HCT116 (cell line): ENCODE results near the gene EFCAB8. TPM values are rescaled to one million over a fixed set of nuclear protein-coding genes. Genes with fewer than 3 reads are reported as not detected.

Experiments
- ATAC-seq: fragments of 200-7000 bp; cut with Tn5 transposase; 2 replicates; pipeline ENCODE4 v1.9.1; 2020; ENCODE audit warnings: mild to moderate bottlenecking, moderate library complexity
- BruUV-seq: library from RNA; stranded (reverse); fragments of 400-500 nt; replicated peaks from 2 replicates; lab custom pipeline; 2021; lab: Mats Ljungman, UMichigan
- CTCF ChIA-PET: fragments of 300-600 bp; sonication (Branson Sonifier 250); formaldehyde crosslinking; loops from one replicate; lab custom pipeline; 2021; ENCODE audit warnings: antibody characterized with exemption; lab: Charles Lee
- POLR2A ChIA-PET: fragments of 300-600, 350-600 bp; sonication (Branson Sonifier 250); formaldehyde crosslinking; loops from one replicate; lab custom pipeline; 2021; ENCODE audit warnings: antibody characterized with exemption; lab: Charles Lee
- RAD21 ChIA-PET, 2 experiments: fragments of 300-600 bp; sonication (Branson Sonifier 250); formaldehyde crosslinking; loops; one replicate each; lab custom pipeline; 2023; ENCODE audit warnings: low total read pairs in 2 of 2; ENCODE audit not compliant: uncharacterized antibody in 2 of 2, unreplicated experiment in 2 of 2, low non-redundant PET in 1 of 2; lab: Charles Lee
- DNase-seq: peaks from one replicate; pipeline ENCODE4 v3.0.0-alpha.2; 2010; ENCODE audit warnings: low read depth, low spot score
- H2AFZ ChIP-seq: fragments of 200-600 bp; shearing (Covaris generic), sonication (generic); 2 replicates; pipeline ENCODE4 v1.6.1; 2017; ENCODE audit warnings: low read depth, mixed run types, mixed read lengths, antibody characterized with exemption, low read length; ENCODE audit not compliant: poor library complexity, severe bottlenecking
- H3K27ac ChIP-seq: 2 replicates; pipeline ENCODE4 v1.5.1; 2012; ENCODE audit warnings: low read depth, low read length
- H3K27me3 ChIP-seq: fragments of 200-600 bp; sonication (generic); 2 replicates; pipeline ENCODE4 v1.6.1; 2016; ENCODE audit warnings: mixed run types, low read length, mixed read lengths; ENCODE audit not compliant: insufficient read depth
- H3K36me3 ChIP-seq, 2 experiments: fragments of 200-500 bp in 1 of 2; fragments of 200-600 bp in 1 of 2; sonication (Bioruptor generic) in 1 of 2; sonication (generic) in 1 of 2; 2 replicates each; pipeline versions ENCODE4 v1.5.1 to v1.6.1; 2014 to 2016; ENCODE audit warnings: low read length in 2 of 2, inconsistent platforms in 1 of 2, mixed read lengths in 1 of 2, mixed run types in 1 of 2; ENCODE audit not compliant: insufficient read depth in 2 of 2, control insufficient read depth in 1 of 2
- H3K4me1 ChIP-seq, 2 experiments: fragments of 200-600 bp in 1 of 2; sonication (generic) in 1 of 2; 2 replicates each; pipeline versions ENCODE4 v1.5.1 to v1.6.1; 2012 to 2017; ENCODE audit warnings: low read length in 2 of 2, inconsistent platforms in 1 of 2, mild to moderate bottlenecking in 1 of 2, mixed read lengths in 1 of 2, mixed run types in 1 of 2, moderate library complexity in 1 of 2; ENCODE audit not compliant: insufficient read depth in 2 of 2, control insufficient read depth in 1 of 2
- H3K4me2 ChIP-seq: fragments of 200-600 bp; sonication (generic); 2 replicates; pipeline ENCODE4 v1.6.1; 2017; ENCODE audit warnings: mixed run types, low read length, mixed read lengths
- H3K4me3 ChIP-seq, 2 experiments: fragments of 200-600 bp in 1 of 2; sonication (generic) in 1 of 2; replicated peaks in 1 of 2; 2 replicates each; pipeline ENCODE4 v1.5.1; 2011 to 2016; ENCODE audit warnings: low read length in 2 of 2, control low read depth in 1 of 2, low read depth in 1 of 2, mild to moderate bottlenecking in 1 of 2, mixed read lengths in 1 of 2, mixed run types in 1 of 2
- H3K79me2 ChIP-seq: fragments of 200-600 bp; sonication (generic); 2 replicates; pipeline ENCODE4 v1.6.1; 2017; ENCODE audit warnings: mild to moderate bottlenecking, mixed run types, low read length, moderate library complexity, mixed read lengths; ENCODE audit not compliant: insufficient read depth
- H3K9ac ChIP-seq: fragments of 200-600 bp; sonication (generic); 2 replicates; pipeline ENCODE4 v1.6.1; 2016; ENCODE audit warnings: low read length, mixed read lengths
- H3K9me2 ChIP-seq: fragments of 200-600 bp; sonication (generic), shearing (Covaris generic); 2 replicates; pipeline ENCODE4 v1.6.1; 2017; ENCODE audit warnings: mixed run types, mild to moderate bottlenecking, moderate library complexity; ENCODE audit not compliant: insufficient read depth
- H3K9me3 ChIP-seq, 2 experiments: fragments of 200-500 bp in 1 of 2; fragments of 200-600 bp in 1 of 2; sonication (Bioruptor generic) in 1 of 2; sonication (generic) in 1 of 2; 2 replicates each; pipeline ENCODE4 v1.6.1; 2014 to 2017; ENCODE audit warnings: low read length in 2 of 2, mixed read lengths in 2 of 2, inconsistent platforms in 1 of 2, low read depth in 1 of 2, mild to moderate bottlenecking in 1 of 2, mixed run types in 1 of 2, moderate library complexity in 1 of 2; ENCODE audit not compliant: control insufficient read depth in 1 of 2, insufficient read depth in 1 of 2
- H4K20me1 ChIP-seq: fragments of 200-600 bp; sonication (generic), shearing (Covaris generic); 2 replicates; pipeline ENCODE4 v1.6.1; 2017; ENCODE audit warnings: mixed run types, mild to moderate bottlenecking, moderate library complexity; ENCODE audit not compliant: insufficient read depth
- ELF1 ChIP-seq: IDR thresholded peaks from 2 replicates; pipeline ENCODE4 v1.6.1; 2012; ENCODE audit warnings: low read depth, borderline replicate concordance
- EZH2phosphoT487 ChIP-seq: fragments of 200-600 bp; IDR thresholded peaks from 2 replicates; pipeline ENCODE4 v1.6.1; 2018; ENCODE audit warnings: antibody characterized with exemption, borderline replicate concordance
- FOSL1 ChIP-seq: IDR thresholded peaks from 2 replicates; pipeline ENCODE4 v1.6.1; 2012; ENCODE audit warnings: low read depth
- JUND ChIP-seq: IDR thresholded peaks from 2 replicates; pipeline ENCODE4 v1.6.1; 2012
- POLR2AphosphoS5 ChIP-seq: IDR thresholded peaks from 2 replicates; pipeline ENCODE4 v1.6.1; 2011; ENCODE audit warnings: mild to moderate bottlenecking, low read depth, low read length, moderate library complexity
- SIN3A ChIP-seq: IDR thresholded peaks from 2 replicates; pipeline ENCODE4 v1.6.1; 2012; ENCODE audit warnings: low read depth
- SRF ChIP-seq: IDR thresholded peaks from 2 replicates; pipeline ENCODE4 v1.6.1; 2012; ENCODE audit warnings: low read depth
- TCF7L2 ChIP-seq: IDR thresholded peaks from 2 replicates; pipeline ENCODE4 v1.7.0; 2011; ENCODE audit warnings: borderline replicate concordance, inconsistent platforms; ENCODE audit not compliant: insufficient read depth, insufficient read length; ENCODE audit errors: extremely low read depth
- YY1 ChIP-seq: IDR thresholded peaks from 2 replicates; pipeline ENCODE4 v1.6.1; 2011; ENCODE audit warnings: low read length, low read depth, moderate library complexity, mild to moderate bottlenecking; ENCODE audit not compliant: insufficient replicate concordance; ENCODE audit errors: extremely low read depth
- ZFX ChIP-seq: fragments of 450-650 bp; IDR thresholded peaks from 2 replicates; pipeline ENCODE4 v1.6.1; 2017
- ZNF274 ChIP-seq: fragments of 200-500 bp; sonication (Bioruptor generic); IDR thresholded peaks from 2 replicates; pipeline ENCODE4 v1.6.1; 2014; ENCODE audit warnings: mild to moderate bottlenecking, low read depth, low read length, inconsistent platforms
- intact Hi-C: fragments of 100-400 bp; cut with micrococcal nuclease; formaldehyde crosslinking; loops from 2 replicates; pipeline ENCODE4 v1.10.0; 2022
- total RNA-seq: library from RNA; stranded (reverse); gene quantifications from one replicate; pipeline ENCODE4 v1.2.1, GENCODE V29; 2021; ENCODE audit not compliant: unreplicated experiment
- TF ChIP-seq, protein P1 (sequence below): IDR thresholded peaks from 2 replicates; pipeline ENCODE4 v1.6.1; 2012

EFCAB8 gene
- total RNA-seq, 1 experiment from 2014 or later, result 0.42 TPM

- no TSS peak for BruUV-seq
- Histone ChIP-seq H4K20me1 (peaks cover 19% of the 10 kb centered on the region; the same call in 1 of the 2 replicates), H3K27me3 (no peaks in the 10 kb centered on the region), H3K4me3 (peak overlapping the region; percentile 87 to 95), H3K9me3 (no peaks in the 10 kb centered on the region), H2AFZ (no peak overlapping the region), H3K79me2 (peaks cover 59% of the 10 kb centered on the region), H3K4me1 (peaks cover 8 to 35% of the 10 kb centered on the region in 2 experiments; a peak in 3 of 4 replicates), H3K4me2 (peak overlapping the region; percentile 84), H3K36me3 (peaks cover 0 to under 1% of the 10 kb centered on the region in 2 experiments; a peak in 2 of 4 replicates), H3K9ac (peak overlapping the region; percentile 96), H3K27ac (peak overlapping the region; percentile 58), H3K9me2 (no peaks in the 10 kb centered on the region)
- POLR2A ChIA-PET, result no interaction called here
- intact Hi-C loops, result no loop called here
- DNase-seq (no peak), ATAC-seq (no peak)
- CTCF ChIA-PET, result interaction anchor here (1.2 kb wide), 1 partner anchor 147 kb away, joined by 3 read pairs; the partner anchor contains the start of gene C20orf203
- TF ChIP-seq EZH2phosphoT487 (no peak), TCF7L2 (no peak), SIN3A (no peak), ZNF274 (no peak)
- RAD21 ChIA-PET, result no interaction called here
These were observed 37.9 kb upstream of the EFCAB8 start for GRCh38 chr20:32820698-32821377.

DNA sequence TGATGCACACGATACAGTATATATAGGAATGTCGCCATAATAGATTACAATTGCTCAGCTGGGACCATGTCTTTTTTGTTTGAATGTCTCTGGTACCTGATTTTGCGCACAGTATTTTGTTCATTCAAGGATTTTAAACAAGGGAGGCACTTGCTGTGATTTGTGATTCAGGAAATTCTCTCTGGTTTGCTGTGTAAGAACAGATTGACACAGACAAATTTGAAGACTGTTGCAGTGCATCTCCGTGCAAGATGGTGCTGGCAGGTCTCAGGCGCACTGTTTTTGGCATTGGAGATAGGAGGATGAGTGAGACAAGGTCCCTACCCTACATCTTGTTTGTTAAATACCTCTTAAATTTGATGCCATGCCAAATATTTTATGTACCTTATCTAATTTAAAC lies 36.5 kb upstream of the EFCAB8 start:
- RAD21 ChIA-PET, result no interaction called here
- CTCF ChIA-PET, result no interaction called here
- POLR2A ChIA-PET, result no interaction called here

More for the DNA sequence above, 36.5 kb upstream of the EFCAB8 start:
- peaks cover 8 to 35% of the 10 kb centered on the region in 2 experiments; a peak in 3 of 4 replicates for H3K4me1 ChIP-seq
- H3K27ac ChIP-seq, result no peak overlapping the region
- H3K36me3 ChIP-seq, result peaks cover 0 to 6% of the 10 kb centered on the region in 2 experiments; a peak in 2 of 4 replicates
- no peak for ATAC-seq
- no peak overlapping the region for H3K4me2 ChIP-seq
- H3K4me3 ChIP-seq, result no peak overlapping the region
- peaks cover 69% of the 10 kb centered on the region for H3K79me2 ChIP-seq
- TF ChIP-seq TCF7L2, result no peak
- TF ChIP-seq ELF1, result no peak
- no peak for TF ChIP-seq JUND
- TF ChIP-seq EZH2phosphoT487, result no peak
- no peak for TF ChIP-seq FOSL1
- TF ChIP-seq POLR2AphosphoS5, result no peak
- TF ChIP-seq SIN3A, result no peak
- TF ChIP-seq ZFX, result no peak
- TF ChIP-seq, protein P1, sequence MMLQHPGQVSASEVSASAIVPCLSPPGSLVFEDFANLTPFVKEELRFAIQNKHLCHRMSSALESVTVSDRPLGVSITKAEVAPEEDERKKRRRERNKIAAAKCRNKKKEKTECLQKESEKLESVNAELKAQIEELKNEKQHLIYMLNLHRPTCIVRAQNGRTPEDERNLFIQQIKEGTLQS, result no peak
- TF ChIP-seq YY1, result no peak
- TF ChIP-seq SRF, result no peak
- no peak overlapping the region for H3K9ac ChIP-seq
- H3K27me3 ChIP-seq, result no peaks in the 10 kb centered on the region
- H4K20me1 ChIP-seq, result peaks cover 19% of the 10 kb centered on the region; the same call in 1 of the 2 replicates
- BruUV-seq, result no TSS peak
- no peaks in the 10 kb centered on the region for H3K9me3 ChIP-seq
- H2AFZ ChIP-seq, result no peak overlapping the region
- intact Hi-C loops, result no loop called here
- no peak for DNase-seq
- no peaks in the 10 kb centered on the region for H3K9me2 ChIP-seq
